HG02798 (cell line): ENCODE results near the gene REEP3.
A peak's percentile ranks its signal among the peaks of the same experiment; 100 is the strongest.

Source experiments
- ATAC-seq: cut with Tn5 transposase; IDR thresholded peaks from one replicate; pipeline ENCODE4 v1.9.1; 2021; ENCODE audit warnings: mild to moderate bottlenecking; ENCODE audit not compliant: unreplicated experiment, poor library complexity

The REEP3 gene

DNA sequence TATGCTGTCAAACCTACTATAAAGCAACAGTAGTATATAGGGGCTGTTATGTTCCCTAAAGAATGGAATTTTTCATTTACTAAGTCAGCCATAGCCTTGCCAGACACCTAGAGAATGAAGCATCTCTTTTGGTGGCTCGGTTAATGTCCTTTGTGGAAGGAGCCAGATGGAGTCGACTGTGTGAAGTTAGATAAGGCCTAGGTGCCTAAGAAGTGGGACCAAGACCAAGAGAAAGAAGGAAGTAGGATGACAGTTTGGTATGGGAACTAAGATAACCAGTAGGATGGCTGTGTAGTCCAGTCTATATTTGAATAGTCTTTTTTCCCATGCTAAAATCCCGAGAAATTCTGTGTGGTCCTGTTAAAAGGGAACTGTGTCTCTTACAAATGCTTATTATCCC is 62.2 kb downstream of the REEP3 start:
- ATAC-seq, result no peak

DNA sequence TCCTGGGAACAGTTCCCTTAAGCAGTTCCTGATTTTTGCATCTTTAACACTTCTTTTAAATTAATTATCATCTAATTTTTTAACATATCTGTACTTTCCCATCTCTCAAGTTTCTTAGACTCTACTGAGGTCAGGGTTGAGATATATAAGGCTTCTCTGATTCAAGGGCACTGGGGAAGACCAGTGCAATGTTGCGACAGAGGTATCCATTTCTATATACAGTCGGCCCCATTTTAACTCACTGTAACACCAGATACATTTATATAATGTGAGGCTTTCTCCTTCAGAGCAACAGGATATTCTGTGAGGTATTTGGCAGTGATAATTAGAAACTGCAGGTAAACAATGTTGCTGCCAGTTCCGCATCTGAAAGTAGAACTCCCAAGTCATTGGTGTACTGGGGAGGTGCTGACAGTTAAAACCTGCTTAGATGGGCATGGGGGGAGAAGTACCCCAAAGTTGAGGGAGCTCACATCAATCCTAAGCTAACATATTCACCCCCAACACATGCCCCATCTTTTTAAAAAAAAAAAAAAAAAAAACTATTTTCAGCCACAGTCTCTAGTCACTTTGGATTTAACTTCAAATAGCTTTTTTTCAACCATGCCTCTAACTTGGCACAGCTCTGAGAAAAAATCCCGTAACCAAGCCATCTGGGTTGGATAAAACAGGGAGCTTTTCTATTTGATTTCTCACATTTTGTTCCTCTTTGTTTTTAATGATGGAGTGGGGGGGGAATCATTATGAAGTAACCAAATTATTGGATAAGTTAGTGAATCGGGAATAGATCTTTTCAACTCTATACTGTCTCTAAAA is 62.9 kb downstream of the REEP3 start:
- no peak for ATAC-seq

DNA sequence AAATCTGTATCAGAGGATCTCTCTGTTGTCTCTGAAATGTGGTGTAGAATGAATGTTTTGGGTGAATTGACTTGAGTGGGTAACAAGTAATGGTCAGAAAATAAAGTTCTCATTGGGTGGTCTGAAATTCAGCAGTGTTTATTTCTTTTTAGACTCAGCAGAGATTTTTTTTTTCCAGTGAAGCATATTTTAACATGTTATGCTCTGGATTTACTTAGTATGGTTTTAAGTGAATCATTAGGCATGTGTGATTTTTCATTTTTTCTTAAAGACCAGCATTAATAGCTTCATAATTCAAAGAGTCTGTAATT is 63.5 kb downstream of the REEP3 start:
- ATAC-seq, result no peak

DNA sequence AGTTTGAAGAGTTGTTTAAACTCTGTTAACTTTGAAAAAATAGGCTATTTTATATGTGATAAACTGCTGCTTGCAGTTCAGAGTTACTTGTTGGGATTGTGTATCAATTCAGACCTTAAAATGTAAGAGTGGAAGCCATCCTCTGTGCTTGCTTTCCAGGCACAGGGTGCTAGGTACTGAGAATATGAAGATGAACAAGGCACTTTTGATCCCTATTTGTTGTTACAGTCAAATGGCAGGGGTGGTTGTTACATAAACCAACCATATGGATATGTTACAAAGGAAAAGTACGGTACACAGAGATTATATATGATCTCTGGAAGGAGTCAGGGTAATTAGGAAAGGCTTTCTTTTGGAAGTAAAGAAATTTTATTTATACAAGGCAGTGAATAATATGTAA is 63.8 kb downstream of the REEP3 start:
- no peak for ATAC-seq

DNA sequence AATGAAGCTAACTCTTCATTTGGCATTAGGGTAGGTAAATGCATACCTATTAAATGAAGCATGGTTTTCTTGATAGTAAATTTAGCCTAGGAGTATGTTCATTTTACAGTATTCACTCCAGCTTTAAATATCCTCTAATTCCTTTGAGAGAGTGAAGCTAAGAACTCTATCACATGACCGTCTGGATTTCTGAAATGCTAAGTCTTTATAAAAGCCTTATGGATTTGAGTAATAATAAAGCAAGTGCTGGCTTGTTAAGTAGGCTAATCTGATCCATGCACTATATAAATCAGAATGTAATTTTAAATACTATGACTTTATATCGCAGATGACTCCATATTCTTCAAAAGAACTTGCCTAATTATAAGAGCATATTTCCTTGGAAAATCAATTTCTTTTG is 64.8 kb downstream of the REEP3 start:
- ATAC-seq, result no peak

DNA sequence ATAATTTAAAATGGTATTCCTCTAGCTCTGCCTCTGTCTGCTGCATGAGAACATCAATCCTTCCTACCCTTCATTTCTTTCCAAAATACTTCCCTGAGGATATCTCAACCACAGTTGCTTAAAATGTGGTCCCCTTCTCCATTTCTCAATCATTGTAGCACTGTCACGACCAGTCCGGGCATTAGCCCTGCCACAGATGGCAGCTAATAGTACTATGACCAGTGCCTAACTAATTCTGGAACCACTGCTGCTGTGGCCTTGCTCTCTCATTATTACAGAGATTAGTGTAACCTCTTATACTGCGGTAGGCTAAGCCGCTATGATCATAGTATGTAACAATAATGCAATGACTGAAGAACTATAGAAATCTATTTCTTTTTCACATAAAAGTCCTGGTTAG is 66.0 kb downstream of the REEP3 start:
- no peak for ATAC-seq

DNA sequence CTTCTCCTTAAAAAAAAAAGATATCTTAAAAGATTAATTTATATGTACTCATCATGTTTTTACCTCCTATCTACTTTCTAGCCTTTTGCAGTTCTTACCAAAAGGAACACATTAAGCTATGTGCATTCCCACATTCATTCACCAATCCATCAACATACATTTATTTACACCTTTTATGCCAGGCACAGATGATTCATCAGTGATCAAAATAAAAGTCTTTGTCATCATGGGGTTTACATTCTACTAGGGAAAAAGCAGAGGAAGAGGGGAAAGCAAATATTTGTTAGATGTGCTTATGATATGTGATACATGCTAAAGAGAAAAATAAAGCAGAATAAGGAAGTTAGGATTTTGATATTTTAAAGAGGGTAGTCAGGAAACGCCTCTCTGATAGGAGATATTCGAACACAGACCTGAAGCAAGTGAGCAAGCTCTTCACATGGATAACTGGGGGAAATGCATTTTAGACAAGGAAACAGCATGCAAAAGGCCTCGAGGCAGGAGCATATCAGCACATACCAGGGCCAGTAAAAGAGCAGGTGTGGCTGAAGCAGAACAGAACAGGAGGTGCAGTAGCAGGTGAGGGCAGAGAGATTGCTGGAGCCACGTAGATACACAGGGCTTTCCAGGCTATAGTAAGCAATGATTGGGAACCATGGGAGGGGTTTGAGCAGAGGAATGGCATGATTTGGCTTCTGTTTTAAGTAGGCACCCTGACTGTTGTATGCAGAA is 67.4 kb downstream of the REEP3 start:
- no peak for ATAC-seq

DNA sequence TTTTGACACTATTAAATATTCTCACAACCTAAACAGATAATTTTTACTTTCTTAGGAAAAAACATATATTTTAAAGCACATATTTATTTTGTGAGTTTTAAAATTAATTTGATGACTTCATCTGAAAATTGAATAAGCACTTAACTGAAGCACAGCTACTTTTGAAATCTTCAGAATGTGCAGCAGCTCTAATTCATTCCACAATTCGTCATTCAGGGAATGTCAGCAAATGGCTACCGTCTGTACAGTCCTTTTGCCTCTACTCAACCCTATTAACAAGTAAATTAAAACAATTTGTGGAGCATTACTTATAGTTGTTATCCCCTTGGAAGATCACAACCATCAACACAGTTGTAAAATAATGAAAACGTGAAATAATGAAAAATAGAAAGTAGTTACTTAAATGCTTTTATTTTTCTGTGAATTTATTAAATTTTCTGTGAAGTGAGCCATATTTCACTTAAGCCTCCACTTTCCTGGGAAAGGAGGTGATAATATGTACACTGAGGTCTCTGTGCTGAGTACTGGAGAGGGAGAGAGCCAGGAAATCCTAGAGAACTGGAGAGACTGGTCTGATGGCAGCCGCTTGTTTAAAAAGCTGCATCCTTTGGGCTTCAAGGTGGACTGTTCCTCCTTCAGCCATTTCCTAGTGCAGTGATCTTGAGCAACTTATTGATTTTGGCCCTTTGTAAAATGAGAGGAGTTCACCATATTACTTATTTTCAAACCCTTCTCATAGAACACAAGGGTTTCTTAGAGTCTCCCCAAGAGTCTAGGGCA is 70.6 kb downstream of the REEP3 start:
- ATAC-seq, result no peak

DNA sequence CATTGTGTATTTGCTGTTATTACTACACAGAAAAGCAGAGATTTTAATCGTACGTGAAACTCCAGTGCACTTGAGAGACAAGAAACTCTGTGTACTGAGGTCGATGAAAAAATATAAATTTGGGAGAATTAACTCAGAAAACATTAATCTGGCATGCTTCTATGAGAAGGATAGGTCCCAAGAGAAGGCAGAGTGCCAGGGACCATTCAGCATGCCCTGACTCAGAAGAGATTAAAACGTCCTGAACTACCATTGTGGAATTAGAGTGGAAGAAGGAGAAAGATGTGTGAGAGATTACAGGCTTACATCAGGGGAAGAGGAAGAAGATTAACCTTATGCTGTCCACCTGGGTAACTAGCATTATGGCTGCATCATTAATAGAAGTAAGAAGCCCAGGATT is 72.4 kb downstream of the REEP3 start:
- no peak for ATAC-seq

DNA sequence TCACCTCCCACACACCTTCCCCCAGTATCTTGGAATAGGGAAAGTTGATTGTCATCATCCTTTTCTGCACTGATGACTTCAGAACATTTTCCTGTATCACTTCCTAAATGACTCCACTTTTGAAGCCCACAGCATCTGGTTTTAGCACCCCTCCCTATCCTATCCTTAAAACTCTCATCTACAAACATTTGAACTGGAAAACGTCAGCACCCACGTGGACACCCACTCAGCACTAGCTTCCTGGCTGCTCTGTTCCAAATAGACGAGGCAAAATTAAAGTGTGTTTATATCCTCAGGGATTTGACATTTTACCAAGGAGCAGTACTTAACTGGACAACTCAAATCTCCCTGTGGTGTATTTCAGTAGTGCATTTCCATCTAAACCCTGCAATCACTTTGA is 73.9 kb downstream of the REEP3 start:
- ATAC-seq, result no peak

DNA sequence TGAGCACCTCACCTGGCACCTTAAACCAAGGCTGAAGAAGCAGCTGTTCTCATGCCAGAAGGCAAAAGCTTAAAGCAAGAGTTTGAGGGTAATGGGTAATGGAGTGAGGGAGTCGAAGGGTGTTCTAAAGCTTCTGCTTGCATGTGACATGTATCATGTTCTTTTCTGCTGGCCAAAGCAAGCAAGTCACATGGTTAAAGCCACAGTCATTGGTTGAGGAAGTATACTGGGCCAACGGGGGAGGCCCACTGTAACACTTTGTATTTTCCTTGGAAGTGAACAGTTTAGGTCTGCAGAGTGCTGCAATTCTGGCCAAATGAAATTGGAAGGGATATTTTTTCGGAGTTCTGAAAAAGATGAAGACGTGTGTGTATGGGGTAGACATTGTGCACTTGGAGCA is 75.7 kb downstream of the REEP3 start:
- no peak for ATAC-seq

DNA sequence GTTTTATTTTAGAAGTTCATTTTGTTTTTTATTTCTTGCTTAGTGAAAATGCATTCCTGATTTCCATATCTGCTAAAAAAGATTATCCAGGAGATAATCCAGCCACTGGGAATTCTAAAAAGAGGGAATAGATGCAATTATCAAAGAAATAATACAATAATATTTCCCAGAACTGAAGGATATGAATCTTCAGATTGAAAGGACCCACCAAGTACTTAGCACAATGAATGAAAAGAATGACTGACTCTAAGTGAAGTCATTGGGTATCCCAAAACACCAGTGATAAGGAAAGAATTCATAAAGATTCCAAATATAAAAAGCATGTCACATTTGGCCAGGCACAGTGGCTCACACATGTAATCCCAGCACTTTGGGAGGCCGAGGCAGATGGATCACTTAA is 79.3 kb downstream of the REEP3 start:
- no peak for ATAC-seq

DNA sequence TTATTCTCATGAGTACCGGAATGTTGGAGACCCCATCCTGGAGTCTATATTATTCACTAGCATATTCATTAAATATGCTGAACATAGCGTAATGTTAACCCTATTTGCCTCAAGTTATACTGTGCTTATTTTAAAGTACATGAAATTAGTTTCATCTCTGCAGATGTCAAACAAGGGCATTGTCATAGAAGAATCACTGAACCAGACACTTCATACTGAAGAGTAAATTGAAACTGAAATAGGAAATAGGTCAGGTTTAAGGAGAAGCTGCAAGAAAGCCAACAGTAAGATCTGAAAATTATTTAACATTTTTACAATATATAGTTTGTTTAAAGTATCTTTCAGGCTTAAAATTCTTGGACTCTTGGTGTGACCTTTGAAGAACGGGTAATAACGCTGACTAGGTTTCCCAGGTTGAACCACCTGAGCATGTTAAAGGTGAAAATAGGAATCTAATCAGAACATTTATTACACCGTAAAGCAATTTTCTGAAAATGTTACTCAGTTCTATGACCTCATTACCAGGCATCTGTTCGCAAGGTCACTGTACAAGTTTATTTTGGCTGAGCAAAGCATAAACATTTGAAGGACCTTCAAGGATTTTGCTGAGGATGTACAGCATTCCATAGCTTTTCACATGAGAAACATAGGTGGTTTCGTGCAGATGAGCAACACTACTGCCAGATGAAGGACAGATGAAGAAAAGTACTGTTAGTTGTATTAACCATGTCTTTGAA is 82.7 kb downstream of the REEP3 start:
- ATAC-seq, result peak; percentile 74

DNA sequence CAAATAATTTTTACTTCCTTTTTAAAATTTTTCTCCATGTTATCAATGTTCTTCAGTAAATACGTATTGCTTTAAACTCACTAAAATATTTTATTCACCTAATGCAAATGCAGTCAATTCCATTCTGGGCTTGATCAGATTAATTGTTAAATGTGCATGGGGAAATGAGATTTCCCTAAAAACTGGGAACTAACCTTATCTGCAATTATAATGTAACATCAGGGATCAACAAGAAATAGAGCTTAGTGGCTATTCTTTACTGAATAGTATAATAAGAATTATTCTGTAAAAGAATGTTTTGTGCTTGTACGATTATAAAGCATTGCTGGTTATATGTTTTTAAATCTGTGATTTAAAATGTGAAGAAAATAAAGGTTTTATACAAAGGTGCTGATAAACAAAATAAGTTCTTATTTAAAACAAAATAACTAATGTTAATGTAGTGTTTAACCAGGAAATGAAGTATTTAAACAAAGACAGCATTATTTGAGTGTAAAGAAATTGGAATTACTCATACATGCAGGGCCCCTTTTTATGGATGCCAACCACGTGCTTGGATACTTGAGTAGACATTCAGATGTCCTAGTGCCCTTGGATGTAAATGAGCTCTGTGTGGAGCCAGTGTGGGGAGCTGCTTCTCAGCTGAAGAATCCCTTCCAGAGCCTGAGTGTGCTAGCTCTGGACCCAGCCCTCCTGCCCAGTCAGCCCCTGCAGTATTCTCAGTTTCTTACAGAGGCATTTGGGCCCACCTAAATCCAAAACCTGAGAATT is 84.2 kb downstream of the REEP3 start:
- ATAC-seq, result no peak

DNA sequence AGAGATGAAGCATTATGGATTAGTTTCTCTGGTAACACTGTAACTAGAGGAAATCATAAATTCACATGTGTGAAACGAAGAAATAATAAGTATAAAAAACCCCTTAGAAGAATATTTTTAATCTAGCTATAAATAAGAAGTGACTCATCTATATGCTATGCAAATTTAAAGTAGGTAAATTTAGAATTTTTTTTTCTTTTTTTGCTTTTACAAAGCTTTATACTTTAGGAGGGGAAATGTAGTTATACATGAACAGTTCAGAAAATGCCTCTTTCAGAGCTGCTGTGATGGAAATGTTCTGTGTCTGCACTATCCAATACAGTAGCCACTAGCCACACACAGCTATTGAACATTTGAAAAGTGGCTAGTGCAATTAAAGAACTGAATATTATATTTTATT is 87.3 kb downstream of the REEP3 start:
- no peak for ATAC-seq

DNA sequence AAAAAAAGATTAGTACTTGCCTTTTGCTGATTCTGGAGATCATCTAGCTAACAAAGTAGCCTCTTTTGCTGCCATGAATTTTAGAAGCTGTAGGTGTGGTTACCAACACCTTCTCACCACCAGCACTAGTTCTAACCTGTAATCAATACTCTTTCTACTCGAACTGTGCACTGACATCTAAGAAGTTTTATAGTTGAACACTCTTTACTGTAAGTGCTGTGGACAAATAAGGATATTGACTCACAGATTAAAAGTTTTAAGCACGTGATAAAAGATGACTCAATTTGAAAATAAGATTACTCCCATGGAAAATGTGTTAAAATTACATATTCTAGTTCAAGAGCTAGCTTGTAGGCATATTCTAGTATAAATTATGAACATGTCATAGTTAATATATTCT is 89.9 kb downstream of the REEP3 start:
- no peak for ATAC-seq

DNA sequence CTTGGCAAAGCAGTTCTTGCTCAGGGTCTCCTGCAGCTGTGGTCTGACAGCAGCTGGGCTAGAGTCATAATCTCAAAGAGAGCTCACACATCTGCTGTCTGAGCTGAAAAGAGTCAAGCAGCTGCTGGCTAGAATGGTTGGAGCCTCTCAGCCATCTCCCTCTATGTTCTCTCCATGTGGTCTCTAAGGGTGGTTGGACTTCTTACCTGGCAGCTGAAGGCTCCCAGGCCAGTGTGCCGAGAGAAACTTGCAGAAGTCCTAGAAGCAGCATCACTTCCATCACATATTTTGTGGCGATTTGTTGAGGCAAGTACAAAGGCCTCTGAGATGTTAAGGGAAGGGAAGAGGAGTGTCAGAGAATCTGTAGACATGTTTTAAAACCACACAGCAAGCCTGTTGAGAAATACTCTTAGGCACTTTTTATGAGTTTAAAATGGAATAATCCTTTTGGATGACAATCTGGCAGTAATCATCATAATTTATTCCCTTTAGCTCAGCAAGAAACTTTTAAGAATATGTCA is 93.2 kb downstream of the REEP3 start:
- ATAC-seq, result no peak

DNA sequence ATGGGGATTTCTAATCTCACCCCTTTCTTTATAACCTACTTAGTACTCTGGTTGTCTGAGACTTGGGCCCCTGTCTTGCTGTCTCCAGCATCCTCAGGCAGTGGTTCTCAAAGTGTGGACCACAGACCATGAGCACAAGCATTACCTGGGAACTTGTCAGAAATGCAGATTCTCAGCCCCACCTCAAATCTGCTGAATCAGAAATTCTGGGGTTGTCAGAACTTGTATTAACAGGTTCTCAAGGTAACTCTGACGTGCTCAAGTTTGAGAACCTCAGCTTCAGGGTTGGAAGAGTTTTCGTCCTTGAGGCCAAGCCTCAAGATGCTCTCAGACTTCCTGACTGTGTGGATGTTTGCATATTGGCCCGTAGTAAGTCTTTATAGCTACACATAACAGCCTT is 97.4 kb downstream of the REEP3 start:
- no peak for ATAC-seq

DNA sequence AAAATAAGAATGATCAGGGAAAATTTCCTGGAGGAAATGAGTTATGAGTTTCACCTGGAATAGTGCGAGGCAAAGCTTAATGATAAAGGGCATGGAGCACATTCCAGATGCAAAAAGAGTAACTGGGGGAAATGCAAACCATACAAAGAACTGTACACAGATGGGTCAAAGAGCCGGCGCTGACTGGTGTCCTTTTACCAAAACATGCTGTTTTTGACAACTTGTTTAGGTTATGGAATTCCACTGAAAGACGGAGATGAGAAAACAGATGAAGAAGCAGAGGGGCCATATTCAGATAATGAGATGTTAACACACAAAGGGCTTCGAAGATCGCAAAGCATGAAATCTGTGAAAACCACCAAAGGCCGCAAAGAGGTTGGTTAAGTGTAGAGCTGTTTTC is 98.2 kb downstream of the REEP3 start:
- no peak for ATAC-seq

DNA sequence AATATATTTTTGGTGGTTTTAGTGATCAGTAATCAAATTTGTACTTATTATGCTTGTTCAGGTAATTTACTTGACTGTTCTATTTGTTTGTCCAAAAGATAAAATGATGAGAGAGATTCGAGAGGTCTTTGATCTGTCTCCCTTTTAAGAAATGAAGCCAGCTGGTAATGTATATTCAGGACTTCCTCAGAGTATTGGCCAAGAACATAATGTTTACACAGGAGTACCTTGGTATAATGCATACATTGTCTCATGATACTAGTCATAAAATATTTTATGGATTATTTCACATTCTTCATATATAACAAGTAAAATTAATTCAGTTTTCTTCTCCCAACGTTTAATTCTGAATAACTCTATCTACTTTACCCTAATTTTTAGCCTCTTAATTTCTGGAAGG is 100.9 kb downstream of the REEP3 start:
- no peak for ATAC-seq
